CD4-positive, alpha-beta T cell treated with Interleukin-10 for 1 hour (primary cell): Measurements from ENCODE around the gene ZNF80.

Experiments used
- DNase-seq: peaks from one replicate; pipeline ENCODE4 v3.0.0-alpha.2; 2020

ZNF80 gene

GRCh38 chr3:114218578-114219185 lies 18.7 kb downstream of the ZNF80 start:
- no peak for DNase-seq

- DNase-seq: no peak
These were observed 19.4 kb downstream of the ZNF80 start for GRCh38 chr3:114218006-114218405.

- DNase-seq: no peak
These were observed 20.1 kb downstream of the ZNF80 start for GRCh38 chr3:114217266-114217665.

- no peak for DNase-seq
These were observed 21.0 kb downstream of the ZNF80 start for GRCh38 chr3:114216186-114216970.

GRCh38 chr3:114214542-114215341 lies 22.6 kb downstream of the ZNF80 start:
- DNase-seq: peak; percentile 85

GRCh38 chr3:114213627-114214541 lies 23.5 kb downstream of the ZNF80 start:
- peak; percentile 84 for DNase-seq

- no peak for DNase-seq
These were observed 24.1 kb downstream of the ZNF80 start for GRCh38 chr3:114213292-114213626.

- no peak for DNase-seq
These were observed 24.7 kb downstream of the ZNF80 start for GRCh38 chr3:114212646-114213045.

- DNase-seq: no peak
These were observed 29.6 kb downstream of the ZNF80 start for GRCh38 chr3:114207768-114208167.

GRCh38 chr3:114206342-114206741 lies 31.0 kb downstream of the ZNF80 start:
- no peak for DNase-seq

GRCh38 chr3:114205541-114205940 lies 31.8 kb downstream of the ZNF80 start:
- no peak for DNase-seq

- DNase-seq: no peak
These were observed 42.6 kb downstream of the ZNF80 start for GRCh38 chr3:114194750-114195149.

- DNase-seq: no peak
These were observed 45.2 kb downstream of the ZNF80 start for GRCh38 chr3:114192136-114192535.

- DNase-seq: no peak
These were observed 50.9 kb downstream of the ZNF80 start for GRCh38 chr3:114186501-114186900.
